GM06990 (cell line): ENCODE data around the gene PLD4.
A peak's percentile ranks its signal among the peaks of the same experiment; 100 is the strongest.

Experiments used
- DNase-seq: peaks from one replicate; pipeline ENCODE4 v3.0.0-alpha.2; 2011; ENCODE audit not compliant: insufficient read length; ENCODE audit errors: extremely low read depth
- H3K27me3 ChIP-seq: replicated peaks from 2 replicates; pipeline ENCODE4 v1.6.0; 2011; ENCODE audit warnings: low read length; ENCODE audit not compliant: control insufficient read depth, insufficient read depth
- H3K36me3 ChIP-seq: 2 replicates; pipeline ENCODE4 v1.5.1; 2011; ENCODE audit warnings: low read length; ENCODE audit not compliant: control insufficient read depth, insufficient read depth
- H3K4me3 ChIP-seq: replicated peaks from 2 replicates; pipeline ENCODE4 v1.5.1; 2011; ENCODE audit warnings: low read depth, mild to moderate bottlenecking, control low read depth, low read length
- CTCF ChIP-seq: IDR thresholded peaks from 2 replicates; pipeline ENCODE4 v1.5.1; 2011; ENCODE audit warnings: low read length, control low read depth, mild to moderate bottlenecking, inconsistent platforms; ENCODE audit not compliant: insufficient read depth, poor library complexity, severe bottlenecking

PLD4 gene

GRCh38 chr14:104924421-104925213 is at the start of gene PLD4:
PLD4 (plus strand) TSS chr14:104924879; CDS start chr14:104927141, 2,262 bp downstream.
- Histone ChIP-seq H3K4me3 (no peak within 1 kb of the TSS), H3K27me3 (no peaks in the 10 kb centered on the region), H3K36me3 (no peaks in the 10 kb centered on the region)
- DNase-seq: peak; percentile 72
- no peak for TF ChIP-seq CTCF

- no peak for TF ChIP-seq CTCF
- H3K36me3 ChIP-seq: no peaks in the 10 kb centered on the region
- H3K4me3 ChIP-seq: no peak overlapping the region
- H3K27me3 ChIP-seq: no peaks in the 10 kb centered on the region; the same call in 1 of the 2 replicates
- no peak for DNase-seq
Measured at GRCh38 chr14:104875412-104875751, 49.3 kb upstream of the PLD4 start.

- TF ChIP-seq CTCF: no peak
- no peak overlapping the region for H3K4me3 ChIP-seq
Measured at GRCh38 chr14:104875811-104876210, 48.9 kb upstream of the PLD4 start.

GRCh38 chr14:104876251-104876699 is 48.4 kb upstream of the PLD4 start:
- Histone ChIP-seq H3K27me3 (no peaks in the 10 kb centered on the region; the same call in 1 of the 2 replicates), H3K4me3 (no peak overlapping the region), H3K36me3 (no peaks in the 10 kb centered on the region)
- DNase-seq: no peak
- no peak for TF ChIP-seq CTCF

More at GRCh38 chr14:104875811-104876210, 48.9 kb upstream of the PLD4 start:
- no peak for DNase-seq
- H3K36me3 ChIP-seq: no peaks in the 10 kb centered on the region
- no peaks in the 10 kb centered on the region; the same call in 1 of the 2 replicates for H3K27me3 ChIP-seq

GRCh38 chr14:104877066-104877805 is 47.4 kb upstream of the PLD4 start:
- no peak for TF ChIP-seq CTCF
- Histone ChIP-seq H3K36me3 (no peaks in the 10 kb centered on the region), H3K27me3 (no peaks in the 10 kb centered on the region; the same call in 1 of the 2 replicates), H3K4me3 (no peak overlapping the region)
- DNase-seq: peak; percentile 18
